ENCODE data around the gene NPTXR. TPM values are rescaled to one million over a fixed set of nuclear protein-coding genes. Genes with fewer than 3 reads are reported as not detected.

Gene NPTXR
- total RNA-seq, 2 experiments from 2014 or later, result 4.2 to 4.6 TPM

- H3K4me3 Mint-ChIP-seq, result peak overlapping the region; percentile 96
- H3K4me1 Mint-ChIP-seq (ENCODE audit: low read depth), result peaks cover 61% of the 10 kb centered on the region
- H3K9me3 Mint-ChIP-seq, result no peaks in the 10 kb centered on the region
- no peak for ATAC-seq (ENCODE audit: poor library complexity)
- peak overlapping the region; percentile 82 for H3K4me3 ChIP-seq (ENCODE audit: low read length)
- no peaks in the 10 kb centered on the region for H3K27me3 Mint-ChIP-seq
- H3K4me1 ChIP-seq (ENCODE audit: insufficient read depth, low read length), result peaks cover 58% of the 10 kb centered on the region
- CTCF ChIA-PET, result interaction anchor here (1.5 kb wide), 1 partner anchor 434 kb away, joined by 3 read pairs; no protein-coding TSS in a partner anchor
- H3K27ac Mint-ChIP-seq, result peak overlapping the region; percentile 92
- peak in 4 of 14 experiments; percentile 33 to 50 (median 44) for DNase-seq
- H3K27me3 ChIP-seq (ENCODE audit: control insufficient read depth in 1 of 2, insufficient read depth in 2 of 2, low read length in 2 of 2), result no peaks in the 10 kb centered on the region
- POLR2A ChIA-PET, result interaction anchor here (2.3 kb wide), 1 partner anchor 30 kb away, joined by 8 read pairs; no protein-coding TSS in a partner anchor
- intact Hi-C loops (cut with DNase I, micrococcal nuclease), result loop anchor here (1.0 to 5.0 kb wide), 7 partner anchors 78 to 654 kb away; partner anchors contain the start of genes CBX7 (in 2 of the 2), APOBEC3B (in 1 of the 2), CSNK1E (in 1 of the 2) and DNAL4 (in 1 of the 2)
- no peaks in the 10 kb centered on the region for H3K9me3 ChIP-seq (ENCODE audit: control insufficient read depth in 1 of 2, insufficient read depth in 1 of 2, low read length in 2 of 2)
- no peak for TF ChIP-seq CTCF (IDR thresholded peaks at IDR 0.05)
- H3K36me3 ChIP-seq (ENCODE audit: insufficient read depth, low read length), result peaks cover 15% of the 10 kb centered on the region
- H3K27ac ChIP-seq (ENCODE audit: low read depth in 1 of 2, low read length in 2 of 2), result peak overlapping the region; percentile 58 to 73
- H3K36me3 Mint-ChIP-seq (ENCODE audit: low read depth), result peaks cover 26% of the 10 kb centered on the region
Measured at GRCh38 chr22:38872831-38873248, 29.0 kb upstream of the NPTXR start.

- peaks cover 29% of the 10 kb centered on the region for H3K36me3 Mint-ChIP-seq (ENCODE audit: low read depth)
- peak within 1 kb of the TSS; percentile 92 for H3K27ac Mint-ChIP-seq
- Histone ChIP-seq H3K36me3 (ENCODE audit: insufficient read depth, low read length) (peaks cover 21% of the 10 kb centered on the region), H3K4me1 (ENCODE audit: insufficient read depth, low read length) (peaks cover 62% of the 10 kb centered on the region), H3K4me3 (ENCODE audit: low read length) (peak within 1 kb of the TSS; percentile 82), H3K27ac (ENCODE audit: low read depth in 1 of 2, low read length in 2 of 2) (peak within 1 kb of the TSS; percentile 58 to 73), H3K27me3 (ENCODE audit: control insufficient read depth in 1 of 2, insufficient read depth in 2 of 2, low read length in 2 of 2) (no peaks in the 10 kb centered on the region), H3K9me3 (ENCODE audit: control insufficient read depth in 1 of 2, insufficient read depth in 1 of 2, low read length in 2 of 2) (no peaks in the 10 kb centered on the region)
- no peaks in the 10 kb centered on the region for H3K27me3 Mint-ChIP-seq
- ChIA-PET CTCF (interaction anchor here (0.6 to 0.9 kb wide), 3 partner anchors 103 to 444 kb away, joined by 3 to 4 read pairs (median 3); no protein-coding TSS in a partner anchor), POLR2A (interaction anchor here (0.5 to 4.2 kb wide), 25 partner anchors 9 to 1172 kb away, joined by 3 to 38 read pairs (median 4); partner anchors contain the start of genes CBX7, GTPBP1, MAFF and RPL3)
- intact Hi-C loops (cut with DNase I, micrococcal nuclease), result loop anchor here (1.0 to 5.0 kb wide), 7 partner anchors 78 to 655 kb away; partner anchors contain the start of genes CBX7 (in 2 of the 2), APOBEC3B (in 1 of the 2), CSNK1E (in 1 of the 2) and DNAL4 (in 1 of the 2)
- H3K4me3 Mint-ChIP-seq, result peak within 1 kb of the TSS; percentile 96
- DNase-seq (peak; percentile 90 to 98 (median 94)), ATAC-seq (ENCODE audit: poor library complexity) (peak; percentile 75)
- peaks cover 63% of the 10 kb centered on the region for H3K4me1 Mint-ChIP-seq (ENCODE audit: low read depth)
- no peak for TF ChIP-seq CTCF (IDR thresholded peaks at IDR 0.05)
- H3K9me3 Mint-ChIP-seq, result no peaks in the 10 kb centered on the region
Measured at GRCh38 chr22:38872172-38872830, 28.5 kb upstream of the NPTXR start, which contains the start of gene CBX6. Gene CBX6 (minus strand): TSS chr22:38872216. CDS start chr22:38872190, 26 bp downstream.

GRCh38 chr22:38871360-38872171 lies 27.7 kb upstream of the NPTXR start:
- intact Hi-C loops (cut with DNase I, micrococcal nuclease), result loop anchor here (1.0 to 5.0 kb wide), 9 partner anchors 77 to 656 kb away; partner anchors contain the start of genes CBX7 (in 2 of the 2), RPL3 (in 2 of the 2), APOBEC3B (in 1 of the 2) and CSNK1E (in 1 of the 2)
- H3K36me3 Mint-ChIP-seq (ENCODE audit: low read depth), result peaks cover 29% of the 10 kb centered on the region
- CTCF ChIA-PET, result interaction anchor here (0.5 to 3.5 kb wide), 11 partner anchors 10 to 446 kb away, joined by 3 to 73 read pairs (median 6); no protein-coding TSS in a partner anchor
- H3K4me1 Mint-ChIP-seq (ENCODE audit: low read depth), result peaks cover 63% of the 10 kb centered on the region
- peak overlapping the region; percentile 92 for H3K27ac Mint-ChIP-seq
- no peaks in the 10 kb centered on the region for H3K27me3 Mint-ChIP-seq
- peak overlapping the region; percentile 96 for H3K4me3 Mint-ChIP-seq
- DNase-seq (peak in 6 of 14 experiments; percentile 12 to 61 (median 41)), ATAC-seq (ENCODE audit: poor library complexity) (peak; percentile 3)
- H3K9me3 Mint-ChIP-seq, result no peaks in the 10 kb centered on the region
- H3K27me3 ChIP-seq (ENCODE audit: control insufficient read depth in 1 of 2, insufficient read depth in 2 of 2, low read length in 2 of 2), result no peaks in the 10 kb centered on the region
- H3K36me3 ChIP-seq (ENCODE audit: insufficient read depth, low read length), result peaks cover 22% of the 10 kb centered on the region
- peaks cover 63% of the 10 kb centered on the region for H3K4me1 ChIP-seq (ENCODE audit: insufficient read depth, low read length)
- peak overlapping the region; percentile 63 for H3K4me3 ChIP-seq (ENCODE audit: low read length)
- H3K27ac ChIP-seq (ENCODE audit: low read depth in 1 of 2, low read length in 2 of 2), result peak overlapping the region; percentile 44 to 66
- no peak for TF ChIP-seq CTCF (IDR thresholded peaks at IDR 0.05)
- POLR2A ChIA-PET, result interaction anchor here (0.5 to 4.2 kb wide), 26 partner anchors 8 to 1173 kb away, joined by 3 to 38 read pairs (median 4); partner anchors contain the start of genes CBX7, GTPBP1, MAFF and RPL3
- H3K9me3 ChIP-seq (ENCODE audit: control insufficient read depth in 1 of 2, insufficient read depth in 1 of 2, low read length in 2 of 2), result no peaks in the 10 kb centered on the region

Measured in CD4-positive, alpha-beta T cell (primary cell).